H9 (cell line): ENCODE results near the gene AKAP7. TPM values are rescaled to one million over a fixed set of nuclear protein-coding genes. Genes with fewer than 3 reads are reported as not detected.
"Not testable (repeated sequence)": the region's sequence is repeated elsewhere in the genome, so short reads cannot be mapped to it uniquely, and the experiment has no call there.

ENCODE experiments used
- DNase-seq: peaks from one replicate; pipeline ENCODE4 v3.0.0-alpha.2; 2017
- H2AFZ ChIP-seq: one replicate; pipeline ENCODE4 v1.6.1; 2013; ENCODE audit warnings: mild to moderate bottlenecking, low read length, control low read depth, moderate library complexity
- H2AK5ac ChIP-seq: 2 replicates; pipeline ENCODE4 v1.6.1; 2013; ENCODE audit warnings: low read length, control low read depth, mixed read lengths; ENCODE audit not compliant: insufficient read length
- H2BK120ac ChIP-seq: one replicate; pipeline ENCODE4 v1.6.1; 2013; ENCODE audit warnings: low read depth, mild to moderate bottlenecking, low read length, control low read depth, inconsistent platforms; ENCODE audit not compliant: poor library complexity, severe bottlenecking
- H2BK12ac ChIP-seq: 2 replicates; pipeline ENCODE4 v1.6.1; 2013; ENCODE audit warnings: low read length, control low read depth, mixed read lengths, low read depth; ENCODE audit not compliant: insufficient read length
- H2BK15ac ChIP-seq: 2 replicates; pipeline ENCODE4 v1.6.1; 2013; ENCODE audit warnings: low read depth, low read length, control low read depth
- H2BK20ac ChIP-seq: one replicate; pipeline ENCODE4 v1.6.1; 2013; ENCODE audit warnings: low read depth, mild to moderate bottlenecking, low read length, control low read depth, inconsistent platforms; ENCODE audit not compliant: poor library complexity, severe bottlenecking
- H2BK5ac ChIP-seq: 2 replicates; pipeline ENCODE4 v1.6.1; 2013; ENCODE audit warnings: low read length, control low read depth, mixed read lengths; ENCODE audit not compliant: insufficient read length
- H3K14ac ChIP-seq: 2 replicates; pipeline ENCODE4 v1.6.1; 2013; ENCODE audit warnings: low read length, control low read depth; ENCODE audit not compliant: insufficient read depth
- H3K18ac ChIP-seq: 2 replicates; pipeline ENCODE4 v1.6.1; 2013; ENCODE audit warnings: low read depth, mild to moderate bottlenecking, mixed read lengths, low read length, control low read depth; ENCODE audit not compliant: insufficient read length
- H3K23ac ChIP-seq: 2 replicates; pipeline ENCODE4 v1.6.1; 2013; ENCODE audit warnings: low read length, control low read depth, mixed read lengths, low read depth; ENCODE audit not compliant: insufficient read length
- H3K23me2 ChIP-seq: 2 replicates; pipeline ENCODE4 v1.6.1; 2013; ENCODE audit warnings: low read depth, mild to moderate bottlenecking, mixed read lengths, low read length, control low read depth; ENCODE audit not compliant: insufficient read length, poor library complexity, severe bottlenecking
- H3K27ac ChIP-seq: 2 replicates; pipeline ENCODE4 v1.5.1; 2013; ENCODE audit warnings: low read length, control low read depth, mixed read lengths, low read depth; ENCODE audit not compliant: insufficient read length
- H3K27me3 ChIP-seq: 2 replicates; pipeline ENCODE4 v1.6.1; 2013; ENCODE audit warnings: low read length, control low read depth, inconsistent platforms; ENCODE audit not compliant: insufficient read depth
- H3K4ac ChIP-seq: 2 replicates; pipeline ENCODE4 v1.6.1; 2013; ENCODE audit warnings: low read depth, mild to moderate bottlenecking, control low read depth, inconsistent platforms, low read length, moderate library complexity
- H3K4me1 ChIP-seq: 2 replicates; pipeline ENCODE4 v1.6.1; 2013; ENCODE audit warnings: low read length, control low read depth, inconsistent platforms; ENCODE audit not compliant: insufficient read depth
- H3K4me2 ChIP-seq: 2 replicates; pipeline ENCODE4 v1.6.1; 2013; ENCODE audit warnings: low read length, control low read depth, mixed read lengths; ENCODE audit not compliant: insufficient read length, insufficient read depth
- H3K56ac ChIP-seq: 2 replicates; pipeline ENCODE4 v1.6.1; 2013; ENCODE audit warnings: low read depth, mild to moderate bottlenecking, mixed read lengths, low read length, control low read depth; ENCODE audit not compliant: insufficient read length
- H3K79me1 ChIP-seq: 2 replicates; pipeline ENCODE4 v1.6.1; 2013; ENCODE audit warnings: low read depth, mild to moderate bottlenecking, moderate library complexity, low read length, control low read depth, inconsistent platforms; ENCODE audit not compliant: insufficient read depth, poor library complexity, severe bottlenecking
- H3K79me2 ChIP-seq: 2 replicates; pipeline ENCODE4 v1.6.1; 2013; ENCODE audit warnings: low read length, control low read depth, inconsistent platforms; ENCODE audit not compliant: insufficient read depth
- H3K9ac ChIP-seq: 2 replicates; pipeline ENCODE4 v1.6.1; 2013; ENCODE audit warnings: low read length, control low read depth, mixed read lengths; ENCODE audit not compliant: insufficient read length; ENCODE audit errors: extremely low read depth
- H3K9me3 ChIP-seq: one replicate; pipeline ENCODE4 v1.6.1; 2013; ENCODE audit warnings: low read depth, low read length, inconsistent platforms; ENCODE audit not compliant: control insufficient read depth
- H3T11ph ChIP-seq: one replicate; pipeline ENCODE4 v1.6.1; 2013; ENCODE audit warnings: mild to moderate bottlenecking, low read length, control low read depth, inconsistent platforms
- H4K20me1 ChIP-seq: one replicate; pipeline ENCODE4 v1.6.1; 2013; ENCODE audit not compliant: control insufficient read depth, insufficient read length, insufficient read depth
- H4K5ac ChIP-seq: 2 replicates; pipeline ENCODE4 v1.6.1; 2013; ENCODE audit warnings: low read depth, mild to moderate bottlenecking, mixed read lengths, low read length, control low read depth; ENCODE audit not compliant: insufficient read length
- H4K8ac ChIP-seq: replicated peaks from 2 replicates; pipeline ENCODE4 v1.6.1; 2013; ENCODE audit warnings: low read length, control low read depth, mixed read lengths, low read depth; ENCODE audit not compliant: insufficient read length
- H4K91ac ChIP-seq: 2 replicates; pipeline ENCODE4 v1.6.1; 2013; ENCODE audit warnings: low read depth, mild to moderate bottlenecking, moderate library complexity, mixed read lengths, low read length, control low read depth; ENCODE audit not compliant: insufficient read length
- H3K27ac Mint-ChIP-seq, 3 experiments: 2 replicates in 2 of 3; 3 replicates in 1 of 3; pipeline ENCODE4 v1.8.0; 2020 to 2021; ENCODE audit warnings: mixed read lengths in 3 of 3, mild to moderate bottlenecking in 1 of 3, moderate library complexity in 1 of 3
- H3K27me3 Mint-ChIP-seq: 2 replicates; pipeline ENCODE4 v1.8.0; 2021; ENCODE audit warnings: low read depth, mild to moderate bottlenecking, moderate library complexity, mixed read lengths
- H3K36me3 Mint-ChIP-seq, 3 experiments: 2 replicates in 2 of 3; 3 replicates in 1 of 3; pipeline ENCODE4 v1.8.0; 2020 to 2021; ENCODE audit warnings: low read depth in 3 of 3, mixed read lengths in 3 of 3; ENCODE audit not compliant: insufficient read depth in 1 of 3
- H3K4me1 Mint-ChIP-seq, 2 experiments: 2 replicates each; pipeline ENCODE4 v1.8.0; 2020; ENCODE audit warnings: mixed read lengths in 2 of 2
- H3K4me3 Mint-ChIP-seq, 2 experiments: 2 replicates in 1 of 2; 3 replicates in 1 of 2; pipeline ENCODE4 v1.8.0; 2020 to 2021; ENCODE audit warnings: mild to moderate bottlenecking in 2 of 2, mixed read lengths in 2 of 2, moderate library complexity in 1 of 2
- H3K9me3 Mint-ChIP-seq, 2 experiments: 2 replicates in 1 of 2; 3 replicates in 1 of 2; pipeline ENCODE4 v1.8.0; 2020; ENCODE audit warnings: mild to moderate bottlenecking in 2 of 2, mixed read lengths in 2 of 2, moderate library complexity in 1 of 2
- WGBS: extraction: QIAGEN DNeasy Blood & Tissue Kit; methylation state at CpG from one replicate; pipeline ENCODE4 v1.1.7; 2013; ENCODE audit warnings: missing lambda C conversion rate, low lambda C conversion rate, mixed read lengths; ENCODE audit not compliant: insufficient read length; ENCODE audit errors: extremely low coverage; 5-methylcytosine and 5-hydroxymethylcytosine counted together
- total RNA-seq: library from RNA; stranded (reverse); gene quantifications from 2 replicates; pipeline ENCODE4 v1.2.1, GENCODE V29; 2021

The AKAP7 gene
- total RNA-seq, 1 experiment from 2014 or later = 9.8 TPM

DNA sequence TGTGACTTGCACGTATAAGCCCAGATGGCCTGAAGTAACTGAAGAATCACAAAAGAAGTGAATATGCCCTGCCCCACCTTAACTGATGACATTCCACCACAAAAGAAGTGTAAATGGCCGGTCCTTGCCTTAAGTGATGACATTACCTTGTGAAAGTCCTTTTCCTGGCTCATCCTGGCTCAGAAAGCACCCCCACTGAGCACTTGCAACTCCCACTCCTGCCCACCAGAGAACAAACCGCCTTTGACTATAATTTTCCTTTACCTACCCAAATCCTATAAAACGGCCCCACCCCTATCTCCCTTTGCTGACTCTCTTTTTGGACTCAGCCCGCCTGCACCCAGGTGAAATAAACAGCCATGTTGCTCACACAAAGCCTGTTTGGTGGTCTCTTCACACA lies 193.5 kb downstream of the AKAP7 start:
- not testable (repeated sequence) for H3K4me1 ChIP-seq, H2BK5ac ChIP-seq, H2BK15ac ChIP-seq, H4K5ac ChIP-seq, H3T11ph ChIP-seq, H2BK20ac ChIP-seq, H2AFZ ChIP-seq, H3K9me3 ChIP-seq, H3K27me3 ChIP-seq, H2BK12ac ChIP-seq, H3K79me1 ChIP-seq, H4K8ac ChIP-seq, H3K9ac ChIP-seq, H3K27me3 Mint-ChIP-seq, H4K91ac ChIP-seq, H4K20me1 ChIP-seq, H3K56ac ChIP-seq, H3K23me2 ChIP-seq, H3K23ac ChIP-seq, H3K79me2 ChIP-seq, H2BK120ac ChIP-seq, H3K18ac ChIP-seq, H3K27ac ChIP-seq, H3K14ac ChIP-seq, H3K4me2 ChIP-seq, H3K4ac ChIP-seq, H3K4me3 Mint-ChIP-seq, H2AK5ac ChIP-seq, H3K27ac Mint-ChIP-seq
- WGBS = no CpG with 5 or more reads among the region's 5 CpGs
- H3K36me3 Mint-ChIP-seq = peaks cover 16 to 41% (median 18%) of the 10 kb centered on the region in 3 experiments
- H3K4me1 Mint-ChIP-seq = peaks cover 5 to 13% of the 10 kb centered on the region in 2 experiments
- DNase-seq = peak; percentile 80
- H3K9me3 Mint-ChIP-seq = peaks cover 11 to 17% of the 10 kb centered on the region in 2 experiments
